GM21529 (cell line): ENCODE results near the gene CD177.
"Not testable (repeated sequence)": the region's sequence is repeated elsewhere in the genome, so short reads cannot be mapped to it uniquely, and the experiment has no call there.

Experiments used
- ATAC-seq: cut with Tn5 transposase; IDR thresholded peaks from one replicate; pipeline ENCODE4 v1.9.1; 2021; ENCODE audit not compliant: unreplicated experiment

The CD177 gene, protein sequence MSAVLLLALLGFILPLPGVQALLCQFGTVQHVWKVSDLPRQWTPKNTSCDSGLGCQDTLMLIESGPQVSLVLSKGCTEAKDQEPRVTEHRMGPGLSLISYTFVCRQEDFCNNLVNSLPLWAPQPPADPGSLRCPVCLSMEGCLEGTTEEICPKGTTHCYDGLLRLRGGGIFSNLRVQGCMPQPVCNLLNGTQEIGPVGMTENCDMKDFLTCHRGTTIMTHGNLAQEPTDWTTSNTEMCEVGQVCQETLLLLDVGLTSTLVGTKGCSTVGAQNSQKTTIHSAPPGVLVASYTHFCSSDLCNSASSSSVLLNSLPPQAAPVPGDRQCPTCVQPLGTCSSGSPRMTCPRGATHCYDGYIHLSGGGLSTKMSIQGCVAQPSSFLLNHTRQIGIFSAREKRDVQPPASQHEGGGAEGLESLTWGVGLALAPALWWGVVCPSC

DNA sequence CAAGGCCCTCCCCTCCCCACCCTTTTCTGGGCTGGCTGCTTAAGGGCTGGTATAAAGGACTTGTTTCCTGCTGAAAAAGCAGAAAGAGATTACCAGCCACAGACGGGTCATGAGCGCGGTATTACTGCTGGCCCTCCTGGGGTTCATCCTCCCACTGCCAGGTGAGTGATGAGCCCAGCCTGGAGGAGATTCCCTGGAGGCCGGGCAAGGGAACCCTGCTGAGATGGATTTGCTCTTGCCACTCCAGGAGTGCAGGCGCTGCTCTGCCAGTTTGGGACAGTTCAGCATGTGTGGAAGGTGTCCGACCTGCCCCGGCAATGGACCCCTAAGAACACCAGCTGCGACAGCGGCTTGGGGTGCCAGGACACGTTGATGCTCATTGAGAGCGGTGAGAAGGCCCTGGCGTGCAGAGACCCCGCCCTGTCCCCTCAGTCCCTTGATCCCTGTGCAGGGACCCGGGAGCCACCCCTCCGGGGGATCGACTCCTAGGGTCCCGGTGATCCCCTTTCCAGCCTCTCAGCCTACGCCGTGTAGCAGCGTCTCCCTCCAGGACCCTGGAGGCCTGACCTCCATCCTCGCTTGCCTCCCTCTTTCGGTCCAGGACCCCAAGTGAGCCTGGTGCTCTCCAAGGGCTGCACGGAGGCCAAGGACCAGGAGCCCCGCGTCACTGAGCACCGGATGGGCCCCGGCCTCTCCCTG, at the start of gene CD177:
TSS of gene CD177 (plus strand) at position 81 of the 699 bp plus-strand sequence. CDS start at position 110, 29 bp downstream.
- no peak for ATAC-seq

DNA sequence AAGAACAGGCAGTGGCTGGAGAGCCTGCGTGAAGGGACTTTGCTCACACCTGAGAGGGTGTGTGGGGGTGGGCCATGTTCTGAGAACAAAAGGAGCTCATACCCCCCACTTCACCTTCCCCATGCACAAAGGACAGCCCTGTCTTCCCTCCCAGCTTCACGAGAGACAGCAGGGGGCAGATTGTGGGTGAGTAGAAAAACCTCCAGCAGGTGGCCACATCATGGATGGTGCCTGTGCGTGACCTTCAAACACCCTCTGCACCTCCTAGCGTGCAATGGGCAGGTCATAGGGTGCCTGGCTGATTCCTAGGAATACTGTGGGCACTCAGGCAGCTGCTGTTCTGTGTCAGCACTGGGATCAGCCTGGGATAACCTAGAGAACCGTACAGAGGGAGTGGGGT, 47.8 kb upstream of the CD177 start:
- no peak for ATAC-seq

- no peak for ATAC-seq
Observed at GRCh38 chr19:43306097-43306496, 47.4 kb upstream of the CD177 start.

GRCh38 chr19:43308244-43308815, 45.2 kb upstream of the CD177 start:
- no peak for ATAC-seq

- no peak for ATAC-seq
Observed at GRCh38 chr19:43309466-43309865, 44.0 kb upstream of the CD177 start.

- no peak for ATAC-seq
Observed at GRCh38 chr19:43310221-43310620, 43.3 kb upstream of the CD177 start.

DNA sequence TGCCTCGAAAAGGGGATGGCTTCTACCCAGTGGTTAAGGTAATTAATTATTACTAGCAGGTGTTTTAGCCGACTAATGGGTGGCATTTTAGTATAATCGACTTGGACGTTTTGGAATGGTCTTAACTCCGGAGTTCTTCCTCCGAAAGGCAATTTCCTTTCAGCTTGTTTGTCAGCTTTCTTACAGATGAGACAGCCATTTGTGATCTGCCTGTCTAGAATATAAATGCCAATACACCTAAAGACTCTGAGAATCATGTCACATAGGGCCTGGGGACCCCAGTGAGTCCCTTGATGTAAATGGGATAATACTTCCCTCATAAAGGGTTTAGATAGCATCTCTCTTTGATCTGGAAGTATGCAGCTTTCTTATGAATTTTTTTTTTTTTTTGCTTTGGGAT, 42.2 kb upstream of the CD177 start:
- no peak for ATAC-seq

GRCh38 chr19:43311706-43312105, 41.8 kb upstream of the CD177 start:
- no peak for ATAC-seq

GRCh38 chr19:43313711-43314495, 39.6 kb upstream of the CD177 start:
- no peak for ATAC-seq

DNA sequence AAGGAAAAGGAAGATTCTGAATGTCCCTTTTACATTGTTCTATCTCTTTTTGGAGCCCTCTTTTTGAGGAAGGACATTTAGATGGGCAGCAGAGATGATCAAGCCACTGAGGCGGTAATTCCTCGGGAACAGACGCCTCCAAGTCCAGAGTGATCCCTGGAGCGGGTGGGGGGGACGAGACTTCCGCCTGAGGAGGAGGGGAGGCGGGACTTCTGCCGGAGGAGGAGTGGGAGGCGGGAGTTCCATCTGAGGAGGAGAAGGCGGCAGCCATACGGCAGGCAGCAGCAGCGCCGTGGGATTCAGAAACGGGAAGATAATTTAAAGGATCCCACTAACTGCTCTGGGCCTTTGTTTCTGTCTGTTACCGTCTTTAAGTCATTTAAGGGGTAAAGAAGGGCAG, 37.6 kb upstream of the CD177 start:
- no peak for ATAC-seq

GRCh38 chr19:43316591-43317319, 36.7 kb upstream of the CD177 start:
- no peak for ATAC-seq

- ATAC-seq: no peak
Observed at GRCh38 chr19:43318203-43318602, 35.3 kb upstream of the CD177 start.

DNA sequence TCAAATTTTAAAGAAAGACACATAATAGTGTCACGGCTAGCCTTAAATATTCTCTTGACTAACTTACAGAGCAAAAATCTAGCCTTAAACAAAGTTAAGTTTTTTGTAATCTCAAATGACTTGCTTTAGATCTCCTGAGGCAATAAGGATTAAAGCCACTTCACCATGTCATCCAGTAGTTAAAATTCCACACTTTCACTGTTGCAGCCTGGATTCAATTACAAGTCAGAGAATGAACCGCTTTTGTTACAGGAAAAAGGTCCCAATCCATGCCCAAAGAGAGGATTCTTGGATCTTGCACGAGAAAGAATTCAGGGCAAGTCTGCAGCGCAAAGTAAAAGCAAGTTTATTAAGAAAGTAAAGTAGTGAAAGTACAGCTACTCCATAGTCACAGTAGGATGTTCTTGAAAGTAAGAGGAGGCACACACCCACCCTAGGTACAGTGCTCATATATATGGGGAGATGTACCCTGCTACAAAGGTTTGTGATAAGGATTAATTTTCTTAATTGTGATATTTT, 34.6 kb upstream of the CD177 start:
- no peak for ATAC-seq

GRCh38 chr19:43320546-43320945, 32.9 kb upstream of the CD177 start:
- ATAC-seq: no peak

DNA sequence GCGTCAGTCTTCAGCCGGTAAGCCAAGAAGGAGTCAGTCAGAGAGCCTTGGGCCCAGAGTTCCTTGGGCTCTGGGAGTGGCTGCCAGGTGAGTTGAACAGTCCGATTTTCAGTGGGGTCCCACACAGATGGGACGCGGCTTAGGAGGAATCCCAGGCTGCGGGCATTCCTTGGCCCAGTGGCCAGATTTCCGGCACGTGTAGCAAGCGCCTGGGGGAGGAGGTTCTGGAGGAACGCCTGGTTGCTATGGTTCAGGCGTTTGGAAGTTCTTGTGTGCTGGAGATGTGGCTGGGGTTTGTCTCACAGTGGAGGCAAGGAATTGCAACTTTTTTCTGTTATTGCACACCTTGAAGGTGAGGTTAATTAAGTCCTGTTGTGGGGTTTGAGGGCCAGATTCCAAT, 26.7 kb upstream of the CD177 start:
- not testable (repeated sequence) for ATAC-seq

DNA sequence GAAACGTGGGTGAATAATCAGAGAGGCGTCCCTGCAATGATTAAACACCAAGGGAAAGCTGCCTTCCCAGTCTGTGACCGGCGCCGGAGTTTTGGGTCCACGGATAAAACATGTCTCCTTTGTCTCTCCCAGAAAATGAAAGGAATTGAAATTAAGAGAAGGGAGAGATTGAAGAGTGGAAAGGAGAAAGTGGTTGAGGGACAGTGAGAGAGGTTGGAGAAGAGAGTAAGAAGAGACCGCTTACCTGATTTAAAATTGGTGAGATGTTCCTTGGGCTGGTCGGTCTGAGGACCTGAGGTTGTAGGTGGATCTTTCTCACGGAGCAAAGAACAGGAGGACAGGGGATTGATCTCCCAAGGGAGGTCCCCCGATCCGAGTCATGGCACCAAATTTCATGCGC, 24.9 kb upstream of the CD177 start:
- not testable (repeated sequence) for ATAC-seq

DNA sequence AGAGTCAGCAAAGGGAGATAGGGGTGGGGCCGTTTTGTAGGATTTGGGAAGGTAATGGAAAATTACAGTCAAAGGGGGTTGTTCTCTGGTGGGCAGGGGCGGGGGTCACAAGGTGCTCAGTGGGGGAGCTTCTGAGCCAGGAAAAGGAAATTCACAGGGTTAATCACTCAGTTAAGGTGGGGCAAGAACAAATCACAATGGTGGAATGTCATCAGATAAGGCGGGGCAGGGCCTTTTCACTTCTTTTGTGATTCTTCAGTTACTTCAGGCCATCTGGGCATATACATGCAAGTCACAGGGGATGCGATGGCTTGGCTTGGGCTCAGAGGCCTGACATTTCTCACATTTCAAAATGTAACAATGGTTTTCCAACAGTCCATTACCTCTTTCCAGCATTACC, 24.4 kb upstream of the CD177 start:
- not testable (repeated sequence) for ATAC-seq

DNA sequence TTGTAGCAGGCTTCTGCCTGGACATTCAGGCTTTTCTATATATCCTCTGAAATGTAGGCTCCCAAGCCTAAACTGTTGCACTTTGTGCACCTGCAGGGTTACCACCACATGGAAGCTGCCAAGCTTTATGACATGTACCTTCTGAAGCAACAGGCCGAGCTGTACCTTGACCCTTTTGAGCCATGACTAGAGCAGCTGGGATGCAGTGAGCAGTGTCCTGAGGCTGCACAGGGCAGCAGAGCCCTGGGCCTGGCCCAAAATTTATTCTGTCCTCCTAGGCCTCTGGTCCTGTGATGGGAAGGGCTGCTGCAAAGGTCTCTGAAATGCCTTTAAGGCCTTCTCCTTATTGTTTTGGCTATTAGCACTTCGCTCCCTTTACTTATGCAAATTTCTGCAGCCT, 23.5 kb upstream of the CD177 start:
- no peak for ATAC-seq

GRCh38 chr19:43330726-43331434, 22.6 kb upstream of the CD177 start:
- no peak for ATAC-seq
